Hematopoietic multipotent progenitor cell (in vitro differentiated cells): ENCODE data around the gene CUTA. TPM values are rescaled to one million over a fixed set of nuclear protein-coding genes. Genes with fewer than 3 reads are reported as not detected.
A peak's percentile ranks its signal among the peaks of the same experiment; 100 is the strongest.
"Not testable (repeated sequence)": the region's sequence is repeated elsewhere in the genome, so short reads cannot be mapped to it uniquely, and the experiment has no call there.

Experiments used
- DNase-seq, 3 donors: peaks; one replicate each; pipeline ENCODE4 v3.0.0-alpha.2; 2011 to 2015; ENCODE audit warnings: low read depth in 2 of 3, low spot score in 2 of 3
- total RNA-seq: library from RNA; depleted of rRNA; stranded (reverse); fragments of >200 nt; gene quantifications from one replicate; pipeline ENCODE4 v1.2.3, GENCODE V29; 2012

The CUTA gene
- total RNA-seq, 1 donor: 109 TPM

DNA sequence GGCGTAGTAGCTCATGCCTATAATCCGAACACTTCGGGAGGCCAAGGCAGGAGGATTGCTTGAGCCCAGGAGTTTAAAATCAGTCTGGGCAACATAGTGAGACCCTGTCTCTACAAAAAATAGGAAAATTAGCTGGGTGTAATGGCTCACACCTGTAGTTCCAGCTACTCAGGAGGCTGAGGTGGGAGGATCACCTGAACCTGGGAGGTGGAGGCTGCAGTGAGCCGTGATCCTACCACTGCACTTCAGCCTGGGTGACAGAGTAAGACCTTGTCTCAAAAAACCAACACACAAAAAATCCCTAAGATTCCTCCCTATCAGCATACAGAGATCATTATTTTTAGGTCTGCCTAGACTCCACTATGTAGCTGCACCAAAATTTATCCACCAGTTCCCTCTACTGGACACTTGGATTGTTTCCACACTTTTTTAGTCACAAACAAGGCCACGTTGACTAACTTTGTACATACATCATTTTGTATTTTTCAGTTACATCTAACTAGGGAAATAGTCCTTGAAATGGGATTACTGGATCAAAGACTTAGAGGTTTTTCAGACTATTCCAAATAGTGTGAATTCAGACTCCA, 10.7 kb downstream of the CUTA start:
- peak in 1 of 3 donors; percentile 77 for DNase-seq

DNA sequence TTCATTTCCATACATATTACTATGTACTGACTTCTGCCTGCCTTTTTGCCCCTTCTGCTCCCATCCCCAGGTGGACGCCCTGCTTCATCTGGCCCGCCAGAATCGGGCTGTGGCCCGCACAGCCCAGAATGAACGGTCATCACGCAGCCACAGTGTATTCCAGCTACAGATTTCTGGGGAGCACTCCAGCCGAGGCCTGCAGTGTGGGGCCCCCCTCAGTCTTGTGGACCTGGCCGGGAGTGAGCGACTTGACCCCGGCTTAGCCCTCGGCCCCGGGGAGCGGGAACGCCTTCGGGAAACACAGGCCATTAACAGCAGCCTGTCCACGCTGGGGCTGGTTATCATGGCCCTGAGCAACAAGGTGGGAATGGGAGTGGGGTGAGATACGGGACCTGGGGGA, 11.8 kb downstream of the CUTA start:
- DNase-seq: no peak

DNA sequence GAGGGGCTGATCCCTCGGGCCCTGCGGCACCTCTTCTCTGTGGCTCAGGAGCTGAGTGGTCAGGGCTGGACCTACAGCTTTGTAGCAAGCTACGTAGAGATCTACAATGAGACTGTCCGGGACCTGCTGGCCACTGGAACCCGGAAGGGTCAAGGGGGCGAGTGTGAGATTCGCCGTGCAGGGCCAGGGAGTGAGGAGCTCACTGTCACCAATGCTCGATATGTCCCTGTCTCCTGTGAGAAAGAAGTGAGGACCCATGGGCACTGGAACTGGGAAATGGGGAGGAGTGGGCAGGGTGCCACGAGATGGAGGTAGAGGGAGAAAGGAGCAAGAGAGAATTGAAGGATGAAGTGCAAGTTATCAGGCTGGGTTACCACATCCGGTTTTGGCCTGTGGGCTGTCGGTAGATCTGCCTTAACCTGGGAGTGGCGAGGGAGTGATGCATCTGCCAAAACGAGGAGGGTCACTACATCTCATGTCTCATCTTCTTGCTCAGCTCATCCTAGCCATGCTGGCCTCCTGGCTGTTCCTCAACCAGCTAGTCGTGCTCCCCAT, 12.4 kb downstream of the CUTA start:
- DNase-seq: no peak

DNA sequence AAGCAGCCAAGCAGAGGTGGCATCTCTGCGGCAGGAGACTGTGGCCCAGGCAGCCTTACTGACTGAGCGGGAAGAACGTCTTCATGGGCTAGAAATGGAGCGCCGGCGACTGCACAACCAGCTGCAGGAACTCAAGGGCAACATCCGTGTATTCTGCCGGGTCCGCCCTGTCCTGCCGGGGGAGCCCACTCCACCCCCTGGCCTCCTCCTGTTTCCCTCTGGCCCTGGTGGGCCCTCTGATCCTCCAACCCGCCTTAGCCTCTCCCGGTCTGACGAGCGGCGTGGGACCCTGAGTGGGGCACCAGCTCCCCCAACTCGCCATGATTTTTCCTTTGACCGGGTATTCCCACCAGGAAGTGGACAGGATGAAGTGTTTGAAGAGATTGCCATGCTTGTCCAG, 13.0 kb downstream of the CUTA start:
- DNase-seq: no peak

DNA sequence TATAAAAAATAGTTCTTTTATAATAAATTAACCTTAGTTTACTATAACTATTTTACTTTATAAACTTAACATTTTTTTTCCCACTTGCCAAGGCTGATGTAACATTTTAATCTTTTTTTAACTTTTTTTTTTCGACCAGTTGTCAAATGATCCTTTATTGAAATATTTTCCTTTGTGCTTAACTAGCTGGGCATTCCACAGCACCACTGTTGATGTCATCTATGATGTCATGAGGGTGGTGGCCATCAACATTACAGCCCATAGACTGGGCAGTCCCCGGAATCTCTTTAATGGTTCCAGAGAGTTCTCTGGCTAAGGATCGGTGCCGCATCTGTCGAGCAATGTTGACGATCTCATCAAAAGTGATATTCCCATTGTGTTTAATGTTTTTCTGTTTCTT, 18.0 kb downstream of the CUTA start:
- DNase-seq: not testable (repeated sequence)

DNA sequence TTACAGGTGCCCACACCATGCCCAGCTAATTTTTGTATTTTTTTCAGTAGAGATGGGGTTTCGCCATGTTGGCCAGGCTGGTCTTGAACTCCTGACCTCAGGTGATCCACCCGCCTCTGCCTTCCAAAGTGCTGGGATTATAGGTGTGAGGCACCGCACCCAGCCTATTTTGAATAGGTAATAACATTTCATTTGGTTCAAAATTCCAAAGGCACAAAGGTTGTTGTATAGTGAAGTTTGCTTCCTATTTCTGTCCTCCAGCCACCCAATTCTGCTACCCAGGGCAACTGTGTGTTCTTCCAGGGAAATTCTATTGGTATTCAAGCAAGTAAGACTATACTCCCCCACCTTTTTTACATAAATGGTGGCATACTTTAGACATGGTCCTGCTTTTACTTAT, 19.3 kb downstream of the CUTA start:
- not testable (repeated sequence) for DNase-seq

DNA sequence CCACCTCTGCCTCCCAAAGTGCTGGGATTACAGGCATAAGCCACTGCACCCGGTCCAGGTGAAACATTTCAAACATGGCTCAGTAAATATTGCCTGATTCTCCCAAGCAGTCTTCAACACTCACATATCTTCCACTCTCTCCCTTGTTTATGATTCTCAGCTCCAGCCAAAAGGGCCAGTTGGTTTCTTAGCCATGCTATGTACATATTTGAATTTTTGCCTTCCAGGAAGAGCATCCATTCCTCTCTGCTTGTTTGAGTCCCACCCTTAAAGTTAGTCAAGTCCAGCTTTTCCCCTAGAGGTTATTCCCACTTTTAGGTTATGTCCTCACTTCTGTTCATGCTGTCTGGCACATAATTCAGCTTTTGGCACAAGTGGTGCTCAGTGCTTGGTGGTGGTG, 20.4 kb downstream of the CUTA start:
- no peak for DNase-seq

DNA sequence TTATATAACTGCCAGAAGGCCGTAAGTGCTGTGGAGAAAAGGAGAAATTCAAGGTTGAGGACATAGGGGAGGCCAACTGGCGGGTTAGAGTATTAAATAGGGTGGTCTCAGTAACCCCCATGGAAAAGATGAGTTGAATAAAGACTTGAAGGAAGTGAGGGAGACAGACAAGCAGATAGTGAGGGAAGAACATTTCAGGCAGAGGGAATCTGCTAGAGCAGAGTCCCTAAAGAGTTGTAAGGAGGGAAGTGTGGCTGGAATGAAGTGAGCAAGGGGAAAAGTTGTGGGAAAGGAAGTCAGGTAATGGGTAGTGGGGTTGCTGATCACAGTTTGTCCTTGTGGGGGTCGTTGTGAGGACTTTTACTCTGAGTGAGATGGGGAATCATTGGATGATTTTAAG, 24.9 kb downstream of the CUTA start:
- DNase-seq: no peak

DNA sequence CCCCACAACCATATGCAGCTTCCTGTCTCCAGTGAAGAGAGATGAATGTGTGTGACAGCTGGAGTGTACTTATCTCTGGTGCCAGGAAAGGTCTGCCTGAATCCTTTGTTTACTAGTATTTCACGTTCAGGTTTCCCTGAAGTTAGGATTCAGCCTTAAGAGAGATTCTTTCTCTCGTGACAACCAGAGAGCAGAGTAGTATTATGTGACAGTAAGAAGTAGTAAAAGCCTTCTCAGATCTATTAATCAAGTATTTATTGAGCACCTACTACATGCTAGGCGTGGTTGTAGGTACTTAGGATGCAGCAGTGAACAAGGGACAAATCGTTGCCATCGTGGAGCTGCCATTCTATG, 25.3 kb downstream of the CUTA start:
- DNase-seq: no peak

DNA sequence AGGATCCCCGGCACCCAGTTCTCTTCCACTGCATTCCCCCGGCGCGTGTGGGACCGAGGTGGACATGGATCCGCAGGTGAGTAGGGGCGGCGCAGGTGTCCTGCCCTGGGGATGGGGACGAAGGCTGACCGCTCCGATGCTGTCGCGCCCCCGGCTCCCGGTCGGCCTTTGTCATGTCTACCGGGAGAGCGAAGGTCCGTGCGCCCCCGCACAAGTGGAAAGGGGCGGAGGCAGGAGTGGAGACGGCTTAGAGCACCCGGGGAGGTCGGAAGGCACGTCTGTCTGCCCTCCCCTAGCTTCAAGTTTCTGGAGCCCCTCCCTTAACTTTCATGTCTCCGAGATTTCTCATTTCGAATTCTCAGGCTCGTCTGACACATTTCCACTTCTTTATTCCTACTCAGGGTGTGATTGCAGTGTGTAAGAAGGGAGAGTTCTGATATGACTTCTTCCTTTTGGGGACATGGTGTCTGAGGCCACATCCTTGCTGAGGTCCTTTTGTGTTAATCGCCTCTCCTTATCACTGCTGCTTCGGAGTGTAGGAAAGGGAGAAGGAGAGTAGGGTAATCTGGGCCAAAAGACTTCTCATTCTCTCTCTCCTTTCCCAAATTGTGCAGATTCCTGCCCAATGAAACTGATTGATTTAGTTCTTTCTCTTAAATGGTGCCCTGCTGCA, 25.8 kb downstream of the CUTA start:
- DNase-seq: peak in 1 of 3 donors; percentile 24

DNA sequence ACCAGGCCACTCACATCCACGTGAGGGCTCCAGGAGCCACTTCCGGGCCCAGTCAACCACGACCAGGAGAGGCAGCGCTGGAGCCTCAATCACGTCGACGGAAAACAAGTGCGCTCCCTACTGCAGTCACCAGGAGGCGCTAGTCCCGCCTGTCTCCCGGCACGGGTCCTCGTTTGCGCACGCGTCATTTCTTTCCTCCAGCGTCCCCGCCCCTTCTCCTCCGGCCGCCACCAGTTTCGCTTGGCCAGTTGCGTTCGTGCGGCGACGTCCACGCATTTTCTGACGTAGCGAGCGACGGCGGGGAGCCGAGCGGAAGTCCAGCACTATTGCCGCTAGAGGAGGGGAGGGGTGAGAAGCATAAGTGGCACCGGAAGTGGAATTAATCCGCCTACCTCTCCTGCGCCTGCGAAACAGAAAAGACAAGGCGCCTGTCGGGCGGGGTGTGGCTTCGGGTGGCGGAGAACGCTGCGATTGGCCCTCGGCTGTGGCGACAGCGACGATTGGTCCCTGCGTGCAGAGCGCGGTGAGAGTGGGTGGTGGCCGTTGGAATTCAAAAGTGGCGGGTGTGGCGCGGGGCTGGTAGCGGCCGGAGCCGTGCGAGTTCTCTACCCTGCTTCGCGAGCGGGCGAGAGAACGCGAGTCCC, 26.5 kb downstream of the CUTA start, which contains the start of gene KIFC1:
TSS of gene KIFC1 (plus strand) at position 546 of the 644 bp plus-strand sequence. CDS start 163 bp downstream, outside the sequence.
- peak; percentile 98 to 100 (median 99) for DNase-seq

DNA sequence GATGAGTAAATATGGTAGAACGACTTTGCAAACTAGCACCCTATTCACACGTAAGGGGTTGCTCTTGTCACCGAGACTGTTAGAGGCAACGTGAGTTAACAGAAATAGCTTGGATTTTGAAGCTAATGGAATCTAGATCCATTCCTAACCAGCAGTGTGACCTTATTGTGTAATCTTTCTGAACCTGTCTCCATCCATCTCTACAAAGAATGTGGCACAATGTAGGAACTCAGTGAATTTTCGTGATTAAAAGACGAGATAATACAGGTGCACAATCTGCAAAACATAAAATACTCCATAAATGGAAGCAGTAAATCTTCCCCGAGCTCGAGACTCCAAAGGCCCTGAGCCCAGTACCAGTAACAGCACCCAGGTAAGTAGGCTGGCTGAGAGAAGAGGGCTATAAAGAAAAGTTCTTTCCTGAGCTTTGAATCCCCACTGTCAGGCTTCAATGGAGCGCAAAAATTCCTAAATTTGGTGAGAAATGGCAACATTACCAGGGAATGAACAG, 27.1 kb downstream of the CUTA start:
- no peak for DNase-seq

DNA sequence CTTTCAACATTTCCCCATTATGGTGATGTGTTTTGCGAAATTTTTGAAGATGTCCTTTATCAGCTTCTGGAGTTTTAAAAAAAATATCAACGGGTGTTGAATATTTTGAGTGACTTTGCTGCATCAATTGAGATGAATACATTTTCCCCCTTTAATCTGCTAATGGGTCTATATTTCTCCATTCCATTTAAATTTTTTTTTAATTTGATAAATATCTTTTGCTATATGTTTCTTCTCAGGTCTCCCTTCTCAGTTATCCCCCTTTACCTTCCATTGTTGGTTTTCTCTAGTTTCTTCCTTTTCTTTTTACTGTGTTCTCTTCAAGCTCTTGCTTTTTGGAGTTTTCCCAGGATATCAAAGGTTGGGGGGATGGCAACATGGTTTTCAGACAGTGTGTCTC, 27.7 kb downstream of the CUTA start:
- no peak for DNase-seq

DNA sequence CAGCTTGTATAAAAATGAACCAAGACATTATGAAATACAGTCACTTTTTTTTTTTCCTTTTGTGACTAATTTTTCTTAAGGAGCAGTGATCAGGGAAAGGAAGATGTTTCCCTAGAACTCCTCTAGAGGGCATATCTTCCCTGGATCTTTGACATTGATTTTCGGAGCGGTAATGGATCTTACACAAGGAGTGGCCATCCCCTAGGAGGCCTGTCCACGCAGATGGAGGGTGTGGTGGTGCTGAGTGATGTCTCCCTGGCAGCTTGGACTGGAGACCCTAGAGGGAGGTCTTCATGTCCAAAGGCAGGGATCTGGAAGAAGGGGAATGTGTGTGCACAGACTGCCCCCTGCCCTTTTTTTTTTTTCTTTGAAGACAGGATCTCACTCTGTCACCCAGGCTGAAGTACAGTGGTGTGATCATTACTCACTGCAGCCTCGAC, 33.3 kb downstream of the CUTA start:
- DNase-seq: no peak

DNA sequence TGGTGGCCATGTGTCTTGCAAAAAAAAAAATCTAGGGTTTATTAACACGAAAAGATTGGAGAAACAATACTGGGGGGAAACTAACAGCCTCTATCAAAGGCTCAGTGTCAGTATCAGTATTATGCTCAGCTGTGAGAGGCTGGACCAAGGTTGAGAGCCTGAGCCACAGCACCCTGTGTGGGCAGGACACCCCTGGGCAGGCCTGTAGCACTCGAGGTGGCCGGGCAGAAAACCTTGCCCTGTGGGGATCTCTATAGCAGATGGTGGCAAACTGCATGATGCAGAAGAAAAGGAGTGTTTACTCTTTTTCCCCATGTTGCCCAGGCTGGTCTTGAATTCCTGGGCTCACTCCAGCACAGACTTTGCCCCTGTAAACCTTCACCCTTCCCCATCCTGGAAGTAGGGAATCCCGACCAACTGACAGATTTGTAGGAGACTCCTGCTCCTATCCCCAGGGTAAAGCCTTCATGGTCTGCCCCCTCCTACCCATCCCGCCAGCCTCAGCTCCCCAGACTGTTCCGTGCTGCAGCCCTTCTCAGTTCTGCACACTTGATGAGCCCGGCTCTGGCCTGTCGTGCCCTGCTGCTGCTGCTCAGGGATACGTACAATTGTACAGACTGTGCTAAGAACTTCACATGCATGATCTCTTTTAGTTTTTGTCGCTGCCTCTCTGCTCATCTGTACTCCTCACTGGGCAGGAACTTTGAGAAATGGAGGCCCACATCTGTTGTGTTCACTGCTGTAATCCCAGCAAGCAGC, 34.3 kb downstream of the CUTA start:
- no peak for DNase-seq

DNA sequence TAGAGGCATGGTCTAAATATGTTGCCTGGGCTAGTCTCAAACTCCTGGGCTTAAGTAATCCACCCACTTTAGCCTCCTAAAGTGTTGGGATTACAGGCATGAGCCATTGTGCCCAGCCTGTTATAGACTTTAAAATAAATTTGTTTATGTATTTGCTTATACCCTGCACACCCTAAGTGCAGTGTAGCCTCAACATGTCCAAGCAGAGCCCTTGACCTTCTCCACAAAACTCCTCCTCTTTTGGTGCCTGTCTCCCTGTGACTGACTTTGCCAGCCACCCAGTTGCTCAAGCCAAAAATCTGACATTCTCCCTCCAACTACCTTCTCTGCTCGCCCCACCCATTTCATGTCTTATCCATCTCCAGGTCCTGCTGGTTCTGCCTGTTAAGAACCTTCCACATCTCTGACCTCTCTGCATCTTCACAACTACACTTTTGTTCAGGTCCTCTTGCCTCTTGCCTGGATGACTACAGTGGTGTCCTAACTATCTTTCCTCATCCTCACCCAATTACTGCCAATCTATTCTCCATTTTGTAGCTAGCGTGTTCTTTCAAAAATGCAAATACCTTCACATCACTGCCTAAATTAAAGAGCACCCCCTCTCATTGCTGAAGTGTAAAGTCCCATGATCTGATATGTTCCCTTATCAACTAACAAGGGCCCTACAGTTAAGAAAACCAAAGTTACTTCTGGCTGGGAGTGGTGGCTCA, 37.5 kb downstream of the CUTA start:
- DNase-seq: no peak

DNA sequence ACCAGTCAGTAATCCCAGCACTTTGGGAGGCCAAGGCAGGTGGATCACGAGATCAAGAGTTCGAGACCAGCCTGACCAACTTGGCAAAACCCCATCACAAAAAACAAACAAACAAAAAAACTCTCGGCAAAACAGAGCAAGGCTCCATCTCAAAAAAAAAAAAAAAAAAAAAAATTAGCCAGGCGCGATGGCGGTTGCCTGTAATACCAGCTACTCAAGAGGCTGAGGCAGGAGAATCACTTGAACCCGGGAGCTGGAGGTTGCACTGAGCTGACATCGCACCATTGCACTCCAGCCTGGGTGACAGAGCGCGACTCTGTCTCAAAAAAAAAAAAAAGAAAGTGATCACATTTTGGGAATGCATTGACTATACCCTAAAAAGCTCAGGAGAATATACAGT, 38.7 kb downstream of the CUTA start:
- DNase-seq: not testable (repeated sequence)

DNA sequence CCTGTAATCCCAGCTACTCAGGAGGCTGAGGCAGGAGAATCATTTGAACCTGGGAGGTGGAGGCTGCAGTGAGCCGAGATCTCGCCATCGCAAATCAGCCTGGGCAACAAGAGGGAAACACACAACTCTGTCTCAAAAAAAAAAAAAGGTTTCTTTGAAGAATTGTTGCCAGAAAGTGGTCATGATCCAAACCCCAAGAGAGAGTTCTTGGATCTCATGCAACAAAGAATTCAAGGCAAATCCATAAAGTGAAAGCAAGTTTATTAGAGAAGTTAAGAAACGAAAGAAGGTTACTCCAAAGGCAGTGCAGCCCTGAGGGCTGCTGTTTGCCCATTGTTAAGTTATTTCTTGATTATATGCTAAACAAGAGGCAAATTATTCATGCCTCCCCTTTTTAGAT, 40.7 kb downstream of the CUTA start:
- DNase-seq: no peak

DNA sequence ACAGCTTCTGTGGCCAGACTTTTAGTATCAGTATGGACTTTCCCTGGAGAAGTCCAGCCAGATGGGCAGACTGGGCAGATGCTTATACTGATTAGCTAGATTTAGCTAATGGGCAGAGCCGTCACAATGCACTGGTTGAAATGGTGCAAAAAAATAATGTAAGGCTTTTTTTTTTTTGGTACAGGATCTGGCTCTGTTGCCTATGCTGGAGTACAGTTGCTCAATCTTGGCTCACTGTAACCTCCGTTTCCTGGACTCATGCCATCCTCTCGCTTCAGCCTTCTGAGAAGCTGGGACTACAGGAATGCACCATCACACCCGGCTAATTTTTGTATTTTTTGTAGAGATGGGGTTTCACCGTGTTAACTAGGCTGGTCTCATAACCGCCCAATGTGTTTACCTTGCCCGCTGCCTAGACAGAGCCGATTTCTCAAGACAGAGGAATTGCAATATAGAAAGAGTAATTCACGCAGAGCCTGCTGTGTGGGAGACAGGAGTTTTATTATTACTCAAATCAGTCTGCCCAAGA, 42.7 kb downstream of the CUTA start:
- peak in 2 of 3 donors; percentile 27 to 58 for DNase-seq
